Esophagus muscularis mucosa (tissue), 3 donors: Measurements from ENCODE around the gene KRTAP2-4.
"Not testable (repeated sequence)": the region's sequence is repeated elsewhere in the genome, so short reads cannot be mapped to it uniquely, and the experiment has no call there.

Source experiments
- POLR2A ChIP-seq: fragments of 450-650 bp; IDR thresholded peaks from one replicate; pipeline ENCODE4 v1.6.1; 2017; ENCODE audit warnings: antibody characterized with exemption, moderate library complexity, mild to moderate bottlenecking, low read depth
- POLR2AphosphoS5 ChIP-seq, 2 donors: sonication (generic); formaldehyde crosslinking; IDR thresholded peaks; one replicate each; pipeline ENCODE4 v1.6.1; 2017; ENCODE audit warnings: antibody characterized with exemption in 2 of 2
- TF ChIP-seq, protein P1 (sequence below), 3 experiments: fragments of 200-600 bp in 2 of 3; fragments of 450-650 bp in 1 of 3; sonication (generic) in 2 of 3; IDR thresholded peaks; one replicate each; pipeline ENCODE4 v1.5.1; 2017 to 2019; ENCODE audit warnings: antibody characterized with exemption in 3 of 3, mild to moderate bottlenecking in 2 of 3, moderate library complexity in 1 of 3

DNA sequence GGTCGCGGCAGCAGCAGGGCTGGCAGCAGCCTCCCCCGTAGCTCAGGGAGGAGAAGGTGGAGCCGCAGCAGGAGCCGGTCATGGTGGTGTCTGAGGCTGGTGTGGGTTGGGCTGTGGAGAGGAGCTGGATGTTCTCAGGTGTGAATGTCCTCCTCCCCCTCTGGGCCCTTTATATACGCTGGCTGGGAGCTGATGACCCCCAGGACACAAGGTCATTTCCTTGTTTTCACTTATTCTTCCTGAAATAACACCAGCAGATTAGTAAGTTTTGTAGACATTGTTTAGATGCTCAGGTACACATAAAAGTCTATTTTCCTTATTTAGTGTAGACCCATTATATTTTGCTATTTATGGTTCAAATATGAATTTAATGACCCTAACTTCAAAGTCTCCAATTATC is 10.5 kb downstream of the KRTAP2-4 start, which contains the start of gene KRTAP2-2:
- not testable (repeated sequence) for TF ChIP-seq POLR2A; POLR2AphosphoS5 (IDR thresholded peaks at IDR 0.05)
- TF ChIP-seq, protein P1, sequence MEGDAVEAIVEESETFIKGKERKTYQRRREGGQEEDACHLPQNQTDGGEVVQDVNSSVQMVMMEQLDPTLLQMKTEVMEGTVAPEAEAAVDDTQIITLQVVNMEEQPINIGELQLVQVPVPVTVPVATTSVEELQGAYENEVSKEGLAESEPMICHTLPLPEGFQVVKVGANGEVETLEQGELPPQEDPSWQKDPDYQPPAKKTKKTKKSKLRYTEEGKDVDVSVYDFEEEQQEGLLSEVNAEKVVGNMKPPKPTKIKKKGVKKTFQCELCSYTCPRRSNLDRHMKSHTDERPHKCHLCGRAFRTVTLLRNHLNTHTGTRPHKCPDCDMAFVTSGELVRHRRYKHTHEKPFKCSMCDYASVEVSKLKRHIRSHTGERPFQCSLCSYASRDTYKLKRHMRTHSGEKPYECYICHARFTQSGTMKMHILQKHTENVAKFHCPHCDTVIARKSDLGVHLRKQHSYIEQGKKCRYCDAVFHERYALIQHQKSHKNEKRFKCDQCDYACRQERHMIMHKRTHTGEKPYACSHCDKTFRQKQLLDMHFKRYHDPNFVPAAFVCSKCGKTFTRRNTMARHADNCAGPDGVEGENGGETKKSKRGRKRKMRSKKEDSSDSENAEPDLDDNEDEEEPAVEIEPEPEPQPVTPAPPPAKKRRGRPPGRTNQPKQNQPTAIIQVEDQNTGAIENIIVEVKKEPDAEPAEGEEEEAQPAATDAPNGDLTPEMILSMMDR (IDR thresholded peaks at IDR 0.05), result not testable (repeated sequence)
